NOMO-1 treated with dmso at 0.1 percent for 144 hours (cell line): ENCODE data around the gene FOCAD.

Source experiments
- DNase-seq: peaks from one replicate; lab custom pipeline; 2025; ENCODE audit not compliant: unreplicated experiment; lab: John Stamatoyannopoulos, UW

FOCAD gene

GRCh38 chr9:20865347-20865746, 181.3 kb downstream of the FOCAD start:
- no peak for DNase-seq

GRCh38 chr9:20870115-20870514, 186.1 kb downstream of the FOCAD start:
- DNase-seq, result no peak

GRCh38 chr9:20872340-20872977, 188.4 kb downstream of the FOCAD start:
- no peak for DNase-seq

- DNase-seq, result no peak
Observed at GRCh38 chr9:20873240-20873865, 189.3 kb downstream of the FOCAD start.

GRCh38 chr9:20880271-20880670, 196.2 kb downstream of the FOCAD start:
- no peak for DNase-seq

- no peak for DNase-seq
Observed at GRCh38 chr9:20880675-20881074, 196.6 kb downstream of the FOCAD start.

GRCh38 chr9:20884985-20885593, 201.0 kb downstream of the FOCAD start:
- no peak for DNase-seq

- DNase-seq, result no peak
Observed at GRCh38 chr9:20898885-20899554, 215.0 kb downstream of the FOCAD start.

- DNase-seq, result no peak
Observed at GRCh38 chr9:20903212-20903611, 219.2 kb downstream of the FOCAD start.

- DNase-seq, result no peak
Observed at GRCh38 chr9:20904995-20905394, 220.9 kb downstream of the FOCAD start.

- no peak for DNase-seq
Observed at GRCh38 chr9:20906326-20906725, 222.3 kb downstream of the FOCAD start.

GRCh38 chr9:20908461-20908860, 224.4 kb downstream of the FOCAD start:
- DNase-seq, result no peak

- no peak for DNase-seq
Observed at GRCh38 chr9:20914556-20914955, 230.5 kb downstream of the FOCAD start.

GRCh38 chr9:20921362-20921761, 237.3 kb downstream of the FOCAD start:
- no peak for DNase-seq

GRCh38 chr9:20925256-20926045, 241.4 kb downstream of the FOCAD start:
- no peak for DNase-seq

GRCh38 chr9:20929276-20929675, 245.2 kb downstream of the FOCAD start:
- no peak for DNase-seq

GRCh38 chr9:20930836-20931235, 246.8 kb downstream of the FOCAD start:
- DNase-seq, result no peak

- DNase-seq, result no peak
Observed at GRCh38 chr9:20940447-20941173, 256.6 kb downstream of the FOCAD start.

GRCh38 chr9:20941174-20941690, 257.2 kb downstream of the FOCAD start:
- no peak for DNase-seq

GRCh38 chr9:20944507-20944906, 260.4 kb downstream of the FOCAD start:
- no peak for DNase-seq
